ENCODE results near the gene SYT2.

The SYT2 gene

DNA sequence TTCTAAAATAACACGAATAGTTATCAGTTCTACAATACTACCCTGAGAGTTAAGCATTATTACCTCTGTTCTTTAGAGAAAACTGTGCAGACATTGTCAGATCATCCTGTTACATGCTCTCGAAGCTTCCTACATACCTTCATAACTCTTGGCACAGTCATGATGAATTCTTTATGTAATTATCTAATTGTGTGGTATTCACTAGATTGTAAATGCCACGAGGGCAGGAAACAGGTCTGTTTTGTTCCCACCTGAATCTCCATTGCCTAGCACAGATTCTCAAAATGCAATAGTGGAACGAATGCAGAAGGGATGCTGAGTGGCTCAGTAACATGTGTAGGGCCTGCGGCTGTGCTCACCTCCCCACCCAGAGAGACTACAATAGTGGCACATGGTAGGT lies 3.4 kb downstream of the SYT2 start:
- no peak for DNase-seq (ENCODE audit: low read depth, low spot score)
- WGBS (ENCODE audit: insufficient coverage, insufficient read length) = no CpG with 5 or more reads among the region's 5 CpGs
- Histone ChIP-seq H3K27ac (ENCODE audit: low read length) (no peak overlapping the region), H3K36me3 (ENCODE audit: control insufficient read depth, insufficient read depth, low read length) (no peaks in the 10 kb centered on the region), H3K27me3 (ENCODE audit: control insufficient read depth, insufficient read depth, low read length) (peaks cover 3% of the 10 kb centered on the region; the same call in 1 of the 2 replicates), H3K4me1 (ENCODE audit: control insufficient read depth, insufficient read depth, low read length) (peaks cover 7% of the 10 kb centered on the region; the same call in 1 of the 2 replicates), H3K9me3 (ENCODE audit: control insufficient read depth, insufficient read depth, low read length) (no peaks in the 10 kb centered on the region), H3K4me3 (ENCODE audit: low read length) (no peak overlapping the region)

DNA sequence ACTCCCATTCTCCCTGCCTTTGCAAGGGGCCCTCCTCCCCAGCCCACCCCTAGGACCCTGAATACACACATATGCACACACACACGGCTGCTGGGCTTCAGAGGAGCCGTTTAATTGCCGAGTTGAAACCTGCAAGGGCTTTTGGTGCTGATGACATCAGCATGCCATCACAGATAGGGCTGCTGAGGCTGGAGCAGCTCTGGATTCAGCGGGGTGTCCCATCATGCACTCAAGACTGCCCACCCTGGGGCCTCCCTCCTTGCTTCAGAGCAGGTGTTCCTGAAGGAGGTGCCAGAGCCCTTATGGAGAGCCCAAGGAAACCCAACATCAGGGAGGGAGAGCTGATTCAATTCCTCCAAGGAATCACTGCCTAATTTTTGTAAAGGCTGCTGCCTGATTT lies 5.7 kb downstream of the SYT2 start:
- H3K9me3 ChIP-seq (ENCODE audit: control insufficient read depth, insufficient read depth, low read length) = no peaks in the 10 kb centered on the region
- H3K4me1 ChIP-seq (ENCODE audit: control insufficient read depth, insufficient read depth, low read length) = peaks cover 3% of the 10 kb centered on the region; the same call in 1 of the 2 replicates
- WGBS (ENCODE audit: insufficient coverage, insufficient read length) = no CpG with 5 or more reads among the region's 4 CpGs
- H3K27ac ChIP-seq (ENCODE audit: low read length) = no peak overlapping the region
- no peak for DNase-seq (ENCODE audit: low read depth, low spot score)
- H3K27me3 ChIP-seq (ENCODE audit: control insufficient read depth, insufficient read depth, low read length) = peaks cover 2% of the 10 kb centered on the region; the same call in 1 of the 2 replicates
- H3K36me3 ChIP-seq (ENCODE audit: control insufficient read depth, insufficient read depth, low read length) = no peaks in the 10 kb centered on the region
- no peak overlapping the region for H3K4me3 ChIP-seq (ENCODE audit: low read length)

DNA sequence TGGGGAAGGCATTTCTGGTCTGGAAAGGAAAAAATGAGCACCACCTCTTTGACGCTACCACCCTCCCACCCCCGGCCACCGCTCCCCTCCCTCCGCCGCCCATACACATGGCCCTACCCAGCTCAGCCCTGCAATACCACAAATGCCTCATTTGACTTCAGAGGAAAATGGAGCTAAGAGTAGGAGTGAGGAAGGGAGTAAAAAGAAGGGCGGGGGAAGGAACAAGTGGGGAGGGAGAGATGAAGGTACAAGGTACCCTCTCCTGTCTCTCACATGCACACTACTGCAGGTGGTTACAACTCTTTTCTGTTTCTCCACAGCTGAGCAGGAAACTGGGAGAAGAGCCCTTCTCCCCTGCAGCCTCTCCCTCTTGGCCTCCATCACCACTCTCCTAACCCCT lies 7.1 kb downstream of the SYT2 start:
- Histone ChIP-seq H3K36me3 (ENCODE audit: control insufficient read depth, insufficient read depth, low read length) (no peaks in the 10 kb centered on the region), H3K9me3 (ENCODE audit: control insufficient read depth, insufficient read depth, low read length) (no peaks in the 10 kb centered on the region), H3K27ac (ENCODE audit: low read length) (no peak overlapping the region), H3K4me3 (ENCODE audit: low read length) (no peak overlapping the region), H3K4me1 (ENCODE audit: control insufficient read depth, insufficient read depth, low read length) (no peaks in the 10 kb centered on the region), H3K27me3 (ENCODE audit: control insufficient read depth, insufficient read depth, low read length) (peaks cover 2% of the 10 kb centered on the region; the same call in 1 of the 2 replicates)
- no CpG with 5 or more reads among the region's 6 CpGs for WGBS (ENCODE audit: insufficient coverage, insufficient read length)
- DNase-seq (ENCODE audit: low read depth, low spot score) = no peak

DNA sequence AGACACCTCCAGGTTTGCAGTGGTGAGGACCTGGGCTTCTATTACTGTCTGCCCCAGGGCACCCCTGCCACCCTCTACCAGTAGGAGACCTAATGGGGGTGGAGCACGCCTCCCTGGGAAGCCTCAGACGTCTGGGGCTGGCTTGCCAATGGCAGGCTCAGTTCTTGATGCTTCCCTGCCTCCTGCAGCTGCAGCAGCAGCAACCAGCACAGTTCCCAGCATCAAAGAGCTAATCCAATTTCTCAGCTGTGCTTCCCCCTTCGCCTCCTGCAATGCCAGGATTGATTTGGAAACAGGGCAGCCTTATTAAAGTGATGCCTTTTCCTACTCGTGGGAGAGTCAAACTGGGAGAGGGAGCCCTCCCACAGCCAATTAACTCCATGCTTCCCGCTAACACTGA lies 8.2 kb downstream of the SYT2 start:
- Histone ChIP-seq H3K27ac (ENCODE audit: low read length) (no peak overlapping the region), H3K36me3 (ENCODE audit: control insufficient read depth, insufficient read depth, low read length) (no peaks in the 10 kb centered on the region), H3K27me3 (ENCODE audit: control insufficient read depth, insufficient read depth, low read length) (no peaks in the 10 kb centered on the region), H3K9me3 (ENCODE audit: control insufficient read depth, insufficient read depth, low read length) (no peaks in the 10 kb centered on the region), H3K4me1 (ENCODE audit: control insufficient read depth, insufficient read depth, low read length) (no peaks in the 10 kb centered on the region), H3K4me3 (ENCODE audit: low read length) (no peak overlapping the region)
- DNase-seq (ENCODE audit: low read depth, low spot score) = no peak
- no CpG with 5 or more reads among the region's 5 CpGs for WGBS (ENCODE audit: insufficient coverage, insufficient read length)

DNA sequence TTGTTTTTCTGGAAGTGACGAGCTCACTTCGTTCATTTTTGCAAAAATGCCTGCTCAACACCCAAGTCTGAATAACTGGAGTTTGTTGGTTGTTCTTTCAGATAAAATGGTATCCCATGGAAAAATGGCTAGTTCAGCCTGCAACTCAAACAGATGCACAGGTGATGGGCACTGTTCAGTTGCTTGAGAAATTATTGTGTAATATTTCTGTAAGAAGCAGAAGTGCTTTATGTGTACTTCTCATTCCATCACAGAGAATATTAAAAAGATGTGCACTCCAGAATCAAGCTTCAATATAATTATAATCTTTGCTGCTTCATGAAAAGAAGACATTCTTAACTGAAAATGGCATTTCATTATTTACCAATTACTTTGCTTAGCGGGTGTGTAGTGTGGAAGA lies 9.1 kb downstream of the SYT2 start:
- H3K27ac ChIP-seq (ENCODE audit: low read length) = no peak overlapping the region
- H3K27me3 ChIP-seq (ENCODE audit: control insufficient read depth, insufficient read depth, low read length) = no peaks in the 10 kb centered on the region
- no peaks in the 10 kb centered on the region for H3K4me1 ChIP-seq (ENCODE audit: control insufficient read depth, insufficient read depth, low read length)
- H3K36me3 ChIP-seq (ENCODE audit: control insufficient read depth, insufficient read depth, low read length) = no peaks in the 10 kb centered on the region
- DNase-seq (ENCODE audit: low read depth, low spot score) = no peak
- H3K9me3 ChIP-seq (ENCODE audit: control insufficient read depth, insufficient read depth, low read length) = no peaks in the 10 kb centered on the region
- no peak overlapping the region for H3K4me3 ChIP-seq (ENCODE audit: low read length)
- no CpG with 5 or more reads among the region's 3 CpGs for WGBS (ENCODE audit: insufficient coverage, insufficient read length)

DNA sequence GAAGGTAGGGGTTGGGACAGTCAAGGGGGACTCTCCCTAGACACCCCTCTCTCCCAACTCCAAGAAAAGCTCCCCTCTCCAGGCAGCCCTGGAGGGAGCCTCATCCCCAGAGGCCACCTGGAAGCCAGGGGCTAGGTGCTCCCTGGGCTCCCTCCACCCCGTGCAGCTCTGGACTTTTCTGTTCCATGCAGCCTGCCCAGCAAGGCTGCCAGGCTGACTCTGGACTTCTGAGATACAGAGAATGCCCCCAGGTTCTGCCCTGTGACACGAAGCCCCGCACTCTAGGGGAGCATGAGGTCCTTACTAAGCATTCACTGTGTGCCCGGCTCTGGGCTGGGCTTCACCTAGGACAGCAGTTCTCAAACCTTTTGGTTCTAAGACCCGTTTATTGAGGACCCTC lies 10.2 kb downstream of the SYT2 start:
- Histone ChIP-seq H3K27me3 (ENCODE audit: control insufficient read depth, insufficient read depth, low read length) (no peaks in the 10 kb centered on the region), H3K36me3 (ENCODE audit: control insufficient read depth, insufficient read depth, low read length) (no peaks in the 10 kb centered on the region), H3K4me3 (ENCODE audit: low read length) (no peak overlapping the region), H3K27ac (ENCODE audit: low read length) (no peak overlapping the region), H3K9me3 (ENCODE audit: control insufficient read depth, insufficient read depth, low read length) (no peaks in the 10 kb centered on the region), H3K4me1 (ENCODE audit: control insufficient read depth, insufficient read depth, low read length) (no peaks in the 10 kb centered on the region)
- WGBS (ENCODE audit: insufficient coverage, insufficient read length) = no CpG with 5 or more reads among the region's 5 CpGs
- no peak for DNase-seq (ENCODE audit: low read depth, low spot score)

DNA sequence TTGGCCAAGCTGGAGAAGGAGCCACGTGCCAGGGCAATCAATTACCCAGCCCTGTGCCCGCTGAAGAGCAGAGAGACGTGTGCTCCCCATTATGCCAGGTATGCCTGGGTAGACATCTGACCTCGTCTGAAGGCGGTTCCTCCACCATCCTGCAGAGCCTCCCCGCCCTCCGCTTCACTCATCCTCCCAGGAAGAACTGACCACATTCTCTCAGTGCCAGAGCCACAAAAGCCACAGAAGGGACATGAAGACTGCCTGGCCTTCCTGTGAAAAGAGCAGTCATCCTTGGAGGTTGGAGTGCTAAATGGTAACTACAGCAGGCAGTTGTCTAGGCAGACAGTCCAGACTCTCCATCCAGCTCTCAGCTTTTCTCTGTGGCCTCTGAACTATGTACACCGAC lies 12.0 kb downstream of the SYT2 start:
- no CpG with 5 or more reads among the region's 8 CpGs for WGBS (ENCODE audit: insufficient coverage, insufficient read length)
- no peaks in the 10 kb centered on the region for H3K9me3 ChIP-seq (ENCODE audit: control insufficient read depth, insufficient read depth, low read length)
- H3K36me3 ChIP-seq (ENCODE audit: control insufficient read depth, insufficient read depth, low read length) = no peaks in the 10 kb centered on the region
- H3K4me3 ChIP-seq (ENCODE audit: low read length) = no peak overlapping the region
- H3K27me3 ChIP-seq (ENCODE audit: control insufficient read depth, insufficient read depth, low read length) = no peaks in the 10 kb centered on the region
- no peak for DNase-seq (ENCODE audit: low read depth, low spot score)
- H3K27ac ChIP-seq (ENCODE audit: low read length) = no peak overlapping the region
- H3K4me1 ChIP-seq (ENCODE audit: control insufficient read depth, insufficient read depth, low read length) = no peaks in the 10 kb centered on the region

DNA sequence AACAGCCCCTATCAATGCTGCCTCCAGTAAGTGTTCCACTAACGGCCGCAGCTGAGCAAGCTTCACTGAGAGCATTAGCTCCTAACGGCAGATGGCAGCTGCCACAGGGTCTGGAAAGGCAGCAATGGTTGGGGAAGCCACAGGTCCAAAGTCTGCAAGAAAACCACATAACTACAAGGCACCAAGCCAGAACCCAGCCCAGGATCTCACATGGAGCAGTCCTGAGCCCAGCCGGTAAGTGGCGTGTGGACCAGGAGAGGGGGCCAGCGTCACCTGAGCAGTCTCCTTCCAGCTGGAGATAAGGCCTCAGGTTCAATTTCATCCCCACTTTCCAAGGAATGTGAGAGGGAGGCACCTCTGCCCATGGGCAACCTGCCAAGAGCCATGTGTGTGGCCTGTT lies 13.2 kb downstream of the SYT2 start:
- Histone ChIP-seq H3K36me3 (ENCODE audit: control insufficient read depth, insufficient read depth, low read length) (no peaks in the 10 kb centered on the region), H3K9me3 (ENCODE audit: control insufficient read depth, insufficient read depth, low read length) (no peaks in the 10 kb centered on the region), H3K4me3 (ENCODE audit: low read length) (no peak overlapping the region), H3K4me1 (ENCODE audit: control insufficient read depth, insufficient read depth, low read length) (no peaks in the 10 kb centered on the region), H3K27ac (ENCODE audit: low read length) (no peak overlapping the region), H3K27me3 (ENCODE audit: control insufficient read depth, insufficient read depth, low read length) (no peaks in the 10 kb centered on the region)
- no CpG with 5 or more reads among the region's 6 CpGs for WGBS (ENCODE audit: insufficient coverage, insufficient read length)
- DNase-seq (ENCODE audit: low read depth, low spot score) = no peak

DNA sequence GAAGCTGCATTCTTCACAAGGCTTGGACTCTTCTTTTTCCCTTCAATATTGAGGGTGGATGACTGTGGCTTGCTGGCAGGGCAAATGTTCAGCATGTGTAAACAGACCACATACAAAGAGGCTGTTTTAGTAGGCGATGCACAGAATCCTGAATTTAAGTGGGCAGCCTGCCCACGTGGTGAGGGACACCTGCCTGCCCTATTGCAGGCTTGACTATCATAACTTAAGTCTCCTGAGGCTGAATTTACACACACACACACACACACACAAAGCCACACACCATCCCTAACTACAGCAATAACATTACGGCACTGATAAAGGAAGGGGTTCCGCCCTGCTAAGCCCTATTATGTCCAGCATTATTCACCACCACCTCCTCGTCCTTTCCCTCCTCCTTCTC lies 15.9 kb downstream of the SYT2 start:
- no peak overlapping the region for H3K4me3 ChIP-seq (ENCODE audit: low read length)
- no peaks in the 10 kb centered on the region for H3K27me3 ChIP-seq (ENCODE audit: control insufficient read depth, insufficient read depth, low read length)
- no peak for DNase-seq (ENCODE audit: low read depth, low spot score)
- no peak overlapping the region for H3K27ac ChIP-seq (ENCODE audit: low read length)
- H3K9me3 ChIP-seq (ENCODE audit: control insufficient read depth, insufficient read depth, low read length) = no peaks in the 10 kb centered on the region
- WGBS (ENCODE audit: insufficient coverage, insufficient read length) = 100% methylated on average over 1 of the region's 5 CpGs
- no peaks in the 10 kb centered on the region for H3K36me3 ChIP-seq (ENCODE audit: control insufficient read depth, insufficient read depth, low read length)
- no peaks in the 10 kb centered on the region for H3K4me1 ChIP-seq (ENCODE audit: control insufficient read depth, insufficient read depth, low read length)

DNA sequence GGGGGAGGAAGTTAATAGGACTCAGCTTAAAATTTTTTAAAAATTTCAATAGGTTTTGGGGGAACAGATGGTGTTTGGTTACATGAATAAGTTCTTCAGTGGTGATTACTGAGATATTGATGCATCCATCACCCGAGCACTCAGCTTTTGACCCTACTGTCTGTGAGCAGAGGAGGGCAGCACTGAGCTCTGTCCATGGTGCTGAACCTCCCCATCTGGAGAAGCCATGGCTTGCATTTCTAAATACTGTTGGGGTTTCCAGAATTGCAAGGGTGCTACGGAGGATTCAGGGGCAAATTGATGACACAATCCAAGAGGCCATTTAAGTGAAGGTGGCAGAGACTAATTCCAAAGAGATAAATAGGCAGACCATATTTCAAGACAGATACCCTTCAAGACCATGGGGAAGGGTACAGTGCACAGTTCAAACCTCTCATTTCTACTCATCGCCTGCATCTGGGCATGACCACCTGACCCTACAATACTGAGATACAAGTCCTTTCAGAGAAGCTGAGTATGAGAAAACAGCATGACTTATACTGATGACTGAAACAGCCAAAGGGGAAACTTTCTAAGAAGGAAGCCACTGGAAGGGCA lies 17.2 kb downstream of the SYT2 start:
- no peaks in the 10 kb centered on the region for H3K27me3 ChIP-seq (ENCODE audit: control insufficient read depth, insufficient read depth, low read length)
- H3K4me1 ChIP-seq (ENCODE audit: control insufficient read depth, insufficient read depth, low read length) = no peaks in the 10 kb centered on the region
- no CpG with 5 or more reads among the region's 3 CpGs for WGBS (ENCODE audit: insufficient coverage, insufficient read length)

DNA sequence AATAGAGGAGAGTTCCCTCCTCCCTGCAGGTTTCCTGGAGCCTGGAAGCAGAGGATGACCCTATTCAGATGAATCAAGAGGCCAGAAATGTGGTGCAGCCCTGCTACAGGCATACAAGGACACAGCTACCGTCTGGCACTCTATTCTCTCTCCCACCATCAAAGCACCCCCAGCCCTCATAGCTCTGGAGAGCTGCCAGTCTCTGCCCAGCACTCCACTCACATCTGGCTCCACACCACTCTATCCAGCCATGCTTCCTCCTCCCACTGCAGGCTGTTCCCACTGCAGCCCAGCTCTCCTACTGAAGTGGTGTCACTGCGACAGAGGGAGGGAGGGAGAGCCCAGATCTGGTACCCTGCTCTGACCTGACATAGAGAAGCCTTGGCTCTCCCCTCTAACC lies 18.4 kb downstream of the SYT2 start:
- no peak for DNase-seq (ENCODE audit: low read depth, low spot score)
- H3K4me1 ChIP-seq (ENCODE audit: control insufficient read depth, insufficient read depth, low read length) = no peaks in the 10 kb centered on the region
- H3K36me3 ChIP-seq (ENCODE audit: control insufficient read depth, insufficient read depth, low read length) = no peaks in the 10 kb centered on the region
- H3K4me3 ChIP-seq (ENCODE audit: low read length) = no peak overlapping the region
- no CpG with 5 or more reads among the region's 2 CpGs for WGBS (ENCODE audit: insufficient coverage, insufficient read length)
- no peaks in the 10 kb centered on the region for H3K27me3 ChIP-seq (ENCODE audit: control insufficient read depth, insufficient read depth, low read length)
- no peak overlapping the region for H3K27ac ChIP-seq (ENCODE audit: low read length)
- H3K9me3 ChIP-seq (ENCODE audit: control insufficient read depth, insufficient read depth, low read length) = no peaks in the 10 kb centered on the region

More for the DNA sequence above, 17.2 kb downstream of the SYT2 start:
- H3K4me3 ChIP-seq (ENCODE audit: low read length) = no peak overlapping the region
- no peaks in the 10 kb centered on the region for H3K9me3 ChIP-seq (ENCODE audit: control insufficient read depth, insufficient read depth, low read length)
- H3K27ac ChIP-seq (ENCODE audit: low read length) = no peak overlapping the region
- no peaks in the 10 kb centered on the region for H3K36me3 ChIP-seq (ENCODE audit: control insufficient read depth, insufficient read depth, low read length)
- peak; percentile 83 for DNase-seq (ENCODE audit: low read depth, low spot score)
